HepG2 (cell line): ENCODE results near the gene DCST2. TPM values are rescaled to one million over a fixed set of nuclear protein-coding genes. Genes with fewer than 3 reads are reported as not detected.

Experiments used
- CCAR2 ChIP-seq: fragments of 200-400 bp; formaldehyde crosslinking; optimal IDR thresholded peaks from 2 replicates; pipeline ENCODE3; 2018; ENCODE audit warnings: low read depth, mild to moderate bottlenecking, low read length, moderate library complexity
- CREM ChIP-seq, 2 experiments: sonication (generic) in 1 of 2; formaldehyde crosslinking in 1 of 2; IDR thresholded peaks; 2 replicates each; pipeline versions ENCODE4 v1.4.0 to v1.6.1; 2016 to 2020; ENCODE audit warnings: antibody characterized with exemption in 1 of 2, mild to moderate bottlenecking in 1 of 2, missing genetic modification reagents in 1 of 2
- EED ChIP-seq: sonication (generic); formaldehyde crosslinking; IDR thresholded peaks from 2 replicates; pipeline ENCODE4 v1.5.0; 2020; ENCODE audit warnings: mild to moderate bottlenecking, missing genetic modification reagents
- FOXC1 ChIP-seq: sonication (generic); formaldehyde crosslinking; IDR thresholded peaks from 2 replicates; pipeline ENCODE4 v1.8.0; 2022; ENCODE audit warnings: mild to moderate bottlenecking, missing genetic modification reagents, borderline replicate concordance
- MAFF ChIP-seq: IDR thresholded peaks from 2 replicates; pipeline ENCODE4 v1.6.1; 2011; ENCODE audit warnings: low read depth, low read length, improper control_type of control experiment
- MED13 ChIP-seq: sonication (generic); formaldehyde crosslinking; IDR thresholded peaks from 2 replicates; pipeline ENCODE4 v1.5.0; 2020; ENCODE audit warnings: missing genetic modification reagents
- MEIS1 ChIP-seq: sonication (generic); formaldehyde crosslinking; IDR thresholded peaks from 2 replicates; pipeline ENCODE4 v1.9.0; 2021; ENCODE audit warnings: mild to moderate bottlenecking, missing genetic modification reagents, moderate library complexity, borderline replicate concordance
- NFE2L2 ChIP-seq: fragments of 150-350 bp; IDR thresholded peaks from 2 replicates; pipeline ENCODE4 v1.6.1; 2014; ENCODE audit warnings: low read length
- PRDM4 ChIP-seq: sonication (generic); formaldehyde crosslinking; IDR thresholded peaks from 2 replicates; pipeline ENCODE4 v1.9.0; 2021; ENCODE audit warnings: missing genetic modification reagents, borderline replicate concordance
- RXRA ChIP-seq: sonication (generic); formaldehyde crosslinking; IDR thresholded peaks from 2 replicates; pipeline ENCODE4 v1.5.1; 2020; ENCODE audit warnings: missing genetic modification reagents
- SUZ12 ChIP-seq: fragments of 150-350 bp; IDR thresholded peaks from 2 replicates; pipeline ENCODE4 v1.6.1; 2014; ENCODE audit warnings: low read depth, low read length
- TBL1XR1 ChIP-seq: fragments of 150-350 bp; IDR thresholded peaks from 2 replicates; pipeline ENCODE4 v1.6.1; 2014; ENCODE audit warnings: borderline replicate concordance, low read length; ENCODE audit not compliant: partially characterized antibody
- THAP9 ChIP-seq: sonication (generic); formaldehyde crosslinking; IDR thresholded peaks from 2 replicates; pipeline ENCODE4; 2020; ENCODE audit warnings: missing genetic modification reagents, mild to moderate bottlenecking, borderline replicate concordance
- ZBTB37 ChIP-seq: sonication (generic); formaldehyde crosslinking; IDR thresholded peaks from 2 replicates; pipeline ENCODE4 v1.4.0; 2020; ENCODE audit warnings: mild to moderate bottlenecking, missing genetic modification reagents
- ZNF160 ChIP-seq: sonication (generic); formaldehyde crosslinking; IDR thresholded peaks from 2 replicates; pipeline ENCODE4 v1.8.0; 2022; ENCODE audit warnings: mild to moderate bottlenecking, inconsistent platforms, missing genetic modification reagents
- ZNF225 ChIP-seq: sonication (generic); formaldehyde crosslinking; IDR thresholded peaks from 2 replicates; pipeline ENCODE4 v1.4.0; 2020; ENCODE audit warnings: mild to moderate bottlenecking, missing genetic modification reagents
- ZNF331 ChIP-seq: sonication (generic); formaldehyde crosslinking; IDR thresholded peaks from 2 replicates; pipeline ENCODE4 v1.4.0; 2020; ENCODE audit warnings: missing genetic modification reagents
- ZNF501 ChIP-seq: sonication (generic); formaldehyde crosslinking; IDR thresholded peaks from 2 replicates; pipeline ENCODE4 v1.5.1; 2020; ENCODE audit warnings: mild to moderate bottlenecking, moderate library complexity, missing genetic modification reagents
- ZNF543 ChIP-seq: sonication (generic); formaldehyde crosslinking; IDR thresholded peaks from 2 replicates; pipeline ENCODE4 v1.4.0; 2020; ENCODE audit warnings: mild to moderate bottlenecking, missing genetic modification reagents
- ZNF547 ChIP-seq: sonication (generic); formaldehyde crosslinking; IDR thresholded peaks from 2 replicates; pipeline ENCODE4 v1.5.1; 2020; ENCODE audit warnings: mild to moderate bottlenecking, missing genetic modification reagents
- ZSCAN20 ChIP-seq: sonication (generic); formaldehyde crosslinking; IDR thresholded peaks from 2 replicates; pipeline ENCODE4 v1.4.0; 2020; ENCODE audit warnings: missing genetic modification reagents, mild to moderate bottlenecking, borderline replicate concordance
- polyA plus RNA-seq, 8 experiments: library from polyadenylated mRNA; depleted of rRNA in 3 of 8; stranded (reverse) in 7 of 8; unstranded in 1 of 8; fragments of >200 nt; fragmentation: Illumina TruSeq in 4 of 8; extraction: Trizol in 4 of 8; gene quantifications; 2 replicates each; pipeline versions ENCODE4 v1.2.1 to v1.2.3, GENCODE V29; 2011 to 2016; ENCODE audit warnings: low read depth in 4 of 8, missing spikeins in 1 of 8, mixed read lengths in 1 of 8; ENCODE audit not compliant: insufficient read depth in 1 of 8
- total RNA-seq, 5 experiments: library from RNA; depleted of rRNA; stranded (reverse); fragments of >200 nt; fragmentation: Illumina TruSeq; extraction: Trizol; gene quantifications; 2 replicates each; pipeline ENCODE4 v1.2.3, GENCODE V29; 2016; ENCODE audit warnings: low read depth in 1 of 5
- TF ChIP-seq, protein P1 (sequence below): sonication (generic); formaldehyde crosslinking; IDR thresholded peaks from 2 replicates; pipeline ENCODE4 v1.4.0; 2020; ENCODE audit warnings: mild to moderate bottlenecking, missing genetic modification reagents, borderline replicate concordance

The DCST2 gene
- total and polyA plus RNA-seq, 2 of the 13 experiments (the other 11 are each of a cell fraction or from before 2014, with no cell fraction given), result 0.74 TPM; not detected in 1

GRCh38 chr1:154970631-154971340, 62.8 kb downstream of the DCST2 start, which contains the start of gene SHC1 (continued):
- TF ChIP-seq, protein P1, sequence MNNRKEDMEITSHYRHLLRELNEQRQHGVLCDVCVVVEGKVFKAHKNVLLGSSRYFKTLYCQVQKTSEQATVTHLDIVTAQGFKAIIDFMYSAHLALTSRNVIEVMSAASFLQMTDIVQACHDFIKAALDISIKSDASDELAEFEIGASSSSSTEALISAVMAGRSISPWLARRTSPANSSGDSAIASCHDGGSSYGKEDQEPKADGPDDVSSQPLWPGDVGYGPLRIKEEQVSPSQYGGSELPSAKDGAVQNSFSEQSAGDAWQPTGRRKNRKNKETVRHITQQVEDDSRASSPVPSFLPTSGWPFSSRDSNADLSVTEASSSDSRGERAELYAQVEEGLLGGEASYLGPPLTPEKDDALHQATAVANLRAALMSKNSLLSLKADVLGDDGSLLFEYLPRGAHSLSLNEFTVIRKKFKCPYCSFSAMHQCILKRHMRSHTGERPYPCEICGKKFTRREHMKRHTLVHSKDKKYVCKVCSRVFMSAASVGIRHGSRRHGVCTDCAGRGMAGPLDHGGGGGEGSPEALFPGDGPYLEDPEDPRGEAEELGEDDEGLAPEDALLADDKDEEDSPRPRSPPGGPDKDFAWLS, result no peak
- TF ChIP-seq PRDM4 (no peak), ZNF543 (CRISPR knock-in tag) (no peak), ZNF331 (CRISPR knock-in tag) (no peak), CREM (IDR thresholded peaks at IDR 0.05) (peak; percentile 27; the same call in 1 of the 2 replicates), CREM (CRISPR knock-in tag; IDR thresholded peaks at IDR 0.05) (no peak), ZSCAN20 (CRISPR knock-in tag) (no peak), MEIS1 (CRISPR knock-in tag) (no peak), MED13 (CRISPR knock-in tag) (no peak), RXRA (CRISPR knock-in tag) (no peak), MAFF (peak; percentile 4; the same call in 1 of the 2 replicates), ZNF225 (CRISPR knock-in tag) (no peak), CCAR2 (peak; percentile 55), EED (no peak), THAP9 (no peak), ZNF160 (CRISPR knock-in tag) (no peak), TBL1XR1 (no peak), ZNF501 (CRISPR knock-in tag) (peak; percentile 74), NFE2L2 (no peak), ZBTB37 (CRISPR knock-in tag) (no peak), FOXC1 (no peak), ZNF547 (CRISPR knock-in tag) (no peak), SUZ12 (no peak)
